ENCODE measurements around the gene SLC27A2. TPM values are rescaled to one million over a fixed set of nuclear protein-coding genes. Genes with fewer than 3 reads are reported as not detected.

Gene SLC27A2
- total and polyA plus RNA-seq, 10 of the 15 experiments (the other 5 are each of a cell fraction or from before 2014, with no cell fraction given), result 0.22 to 1.2 (median 0.69) TPM; not detected in 1

DNA sequence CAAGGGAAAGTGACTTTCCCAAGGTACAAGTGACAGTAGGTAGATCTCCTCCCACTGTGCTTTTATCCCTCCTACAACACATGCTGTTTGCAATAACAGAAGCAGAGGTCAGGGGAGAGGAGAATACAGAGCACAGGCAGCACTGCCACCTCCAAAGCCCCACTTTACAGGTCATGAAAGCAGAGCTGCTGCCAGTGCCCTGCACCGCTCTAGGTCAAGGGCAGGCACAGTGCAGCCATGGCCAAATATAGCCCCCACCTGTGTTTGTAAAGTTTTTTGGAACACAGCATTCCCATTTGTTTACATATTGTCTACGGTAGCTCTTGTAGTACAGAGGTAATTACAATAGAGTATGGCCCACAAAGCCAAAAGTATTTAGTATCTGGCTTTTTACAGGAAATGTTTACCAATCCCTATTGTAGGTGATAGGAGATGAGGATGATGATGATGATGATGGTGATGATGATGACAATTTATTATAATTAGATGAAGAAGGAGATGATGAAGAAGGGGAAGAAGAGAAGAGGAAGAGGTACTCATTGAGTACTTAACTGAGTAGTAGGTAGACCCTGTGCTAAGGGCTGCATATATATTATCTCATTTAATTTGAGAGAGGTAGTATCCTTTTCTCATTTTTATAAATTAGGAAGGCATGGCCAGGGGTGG is 63.1 kb downstream of the SLC27A2 start:
- no peak overlapping the region for H3K4me2 ChIP-seq (ENCODE audit: control insufficient read depth, insufficient read depth)
- no TSS peak for BruUV-seq (replicated peaks)
- H3K4me1 ChIP-seq (ENCODE audit: control insufficient read depth, insufficient read depth, low read length), result peaks cover 8% of the 10 kb centered on the region
- POLR2A ChIA-PET, result no interaction called here
- no peaks in the 10 kb centered on the region for H3K36me3 ChIP-seq (ENCODE audit: control insufficient read depth in 2 of 2, insufficient read depth in 2 of 2, low read length in 1 of 2)
- in situ Hi-C loops (cut with MboI) (no loop called here), intact Hi-C loops (cut with micrococcal nuclease; ENCODE audit: unreplicated experiment) (no loop called here)
- H3K27ac ChIP-seq (ENCODE audit: control insufficient read depth, insufficient read depth), result no peak overlapping the region
- H2AFZ ChIP-seq (ENCODE audit: control insufficient read depth, low read depth, low read length), result no peak overlapping the region
- RAD21 ChIA-PET (ENCODE audit: unreplicated experiment), result no interaction called here
- ATAC-seq (no peak), FAIRE-seq (no peak), DNase-seq (ENCODE audit: low read depth, low spot score) (no peak)
- CTCF ChIA-PET, result no interaction called here
- TF ChIP-seq, protein P1, sequence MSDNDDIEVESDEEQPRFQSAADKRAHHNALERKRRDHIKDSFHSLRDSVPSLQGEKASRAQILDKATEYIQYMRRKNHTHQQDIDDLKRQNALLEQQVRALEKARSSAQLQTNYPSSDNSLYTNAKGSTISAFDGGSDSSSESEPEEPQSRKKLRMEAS (IDR thresholded peaks at IDR 0.05; ENCODE audit: low read depth, low read length), result no peak
- no peak for TF ChIP-seq WRNIP1 (IDR thresholded peaks at IDR 0.05; ENCODE audit: borderline replicate concordance, low read depth, low read length)
- no peak for TF ChIP-seq RFX5 (IDR thresholded peaks at IDR 0.05; ENCODE audit: low read depth, low read length)
- no peak for TF ChIP-seq RELA (IDR thresholded peaks at IDR 0.05; ENCODE audit: borderline replicate concordance, partially characterized antibody)
- TF ChIP-seq CBFB (IDR thresholded peaks at IDR 0.05; ENCODE audit: low read depth), result no peak
- TF ChIP-seq CREB1 (IDR thresholded peaks at IDR 0.05; ENCODE audit: low read depth), result no peak
- TF ChIP-seq IKZF2 (IDR thresholded peaks at IDR 0.05), result no peak
- no peaks in the 10 kb centered on the region for H4K20me1 ChIP-seq (ENCODE audit: control insufficient read depth, insufficient read depth)
- no peak overlapping the region for H3K9ac ChIP-seq (ENCODE audit: control insufficient read depth, insufficient read depth, low read length)
- WGBS (ENCODE audit: insufficient coverage, insufficient replicate concordance, low lambda C conversion rate, missing lambda C conversion rate), result 95% methylated on average over 2 of the region's 2 CpGs
- no peak overlapping the region for H3K4me3 ChIP-seq
- SMC1A ChIA-PET (ENCODE audit: uncharacterized antibody, unreplicated experiment), result no interaction called here
- no peaks in the 10 kb centered on the region for H3K27me3 ChIP-seq (replicated peaks in 1 of 2; ENCODE audit: control insufficient read depth in 2 of 2, insufficient read depth in 2 of 2, low read length in 1 of 2)
- no peaks in the 10 kb centered on the region for H3K79me2 ChIP-seq (ENCODE audit: control insufficient read depth, insufficient read depth, low read length)
- H3K9me3 ChIP-seq (replicated peaks; ENCODE audit: control insufficient read depth, insufficient read depth, low read length), result no peaks in the 10 kb centered on the region

DNA sequence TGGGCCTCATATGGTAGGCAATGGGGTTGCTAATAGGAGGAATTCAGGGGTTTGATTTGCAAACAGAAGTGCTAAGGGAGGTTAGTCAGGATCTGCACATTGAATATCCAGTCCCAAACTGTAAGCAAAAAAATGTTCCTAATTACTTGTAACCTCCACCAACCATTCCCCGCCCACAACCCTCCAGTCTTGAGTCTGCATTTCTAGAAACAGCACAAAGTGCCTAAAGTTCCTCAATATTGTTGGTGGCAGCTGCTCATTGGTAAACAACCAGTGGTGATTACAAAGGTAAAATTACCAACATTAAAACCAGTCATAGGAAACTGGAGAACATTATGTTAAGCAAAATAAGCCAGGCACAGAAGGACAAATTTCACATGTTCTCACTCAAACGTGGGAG is 64.6 kb downstream of the SLC27A2 start:
- Histone ChIP-seq H3K79me2 (ENCODE audit: control insufficient read depth, insufficient read depth, low read length) (no peaks in the 10 kb centered on the region), H3K4me3 (no peak overlapping the region), H3K27ac (ENCODE audit: control insufficient read depth, insufficient read depth) (no peak overlapping the region), H4K20me1 (ENCODE audit: control insufficient read depth, insufficient read depth) (no peaks in the 10 kb centered on the region), H3K4me1 (ENCODE audit: control insufficient read depth, insufficient read depth, low read length) (peaks cover 8% of the 10 kb centered on the region), H3K27me3 (replicated peaks in 1 of 2; ENCODE audit: control insufficient read depth in 2 of 2, insufficient read depth in 2 of 2, low read length in 1 of 2) (no peaks in the 10 kb centered on the region), H3K4me2 (ENCODE audit: control insufficient read depth, insufficient read depth) (no peak overlapping the region), H3K9me3 (replicated peaks; ENCODE audit: control insufficient read depth, insufficient read depth, low read length) (no peaks in the 10 kb centered on the region), H2AFZ (ENCODE audit: control insufficient read depth, low read depth, low read length) (no peak overlapping the region; the same call in 1 of the 2 replicates), H3K36me3 (ENCODE audit: control insufficient read depth in 2 of 2, insufficient read depth in 2 of 2, low read length in 1 of 2) (no peaks in the 10 kb centered on the region), H3K9ac (ENCODE audit: control insufficient read depth, insufficient read depth, low read length) (no peak overlapping the region)
- in situ Hi-C loops (cut with MboI), result no loop called here
- ATAC-seq (no peak), FAIRE-seq (no peak), DNase-seq (ENCODE audit: low read depth, low spot score) (no peak)
- CTCF ChIA-PET, result no interaction called here
- intact Hi-C loops (cut with micrococcal nuclease; ENCODE audit: unreplicated experiment), result no loop called here
- POLR2A ChIA-PET, result interaction anchor here (0.5 kb wide), 1 partner anchor 28 kb away, joined by 11 read pairs; no protein-coding TSS in a partner anchor
- SMC1A ChIA-PET (ENCODE audit: uncharacterized antibody, unreplicated experiment), result interaction anchor here (1.2 kb wide), 1 partner anchor 56 kb away, joined by 3 read pairs; no protein-coding TSS in a partner anchor
- RAD21 ChIA-PET (ENCODE audit: unreplicated experiment), result no interaction called here
- WGBS (ENCODE audit: insufficient coverage, insufficient replicate concordance, low lambda C conversion rate, missing lambda C conversion rate), result 69% methylated on average over 2 of the region's 2 CpGs
- BruUV-seq (replicated peaks), result no TSS peak
- TF ChIP-seq ESRRA (IDR thresholded peaks at IDR 0.05; ENCODE audit: low read length) (no peak), SMARCA5 (IDR thresholded peaks at IDR 0.05) (no peak), JUND (IDR thresholded peaks at IDR 0.05; ENCODE audit: low read depth, low read length) (no peak), RELA (IDR thresholded peaks at IDR 0.05; ENCODE audit: borderline replicate concordance, partially characterized antibody) (no peak), HDAC6 (IDR thresholded peaks at IDR 0.05; ENCODE audit: unreplicated experiment) (no peak), IKZF1 (conservative IDR thresholded peaks at IDR 0.05) (no peak), ZNF384 (IDR thresholded peaks at IDR 0.05; ENCODE audit: borderline replicate concordance, low read depth, low read length) (no peak), RFX5 (IDR thresholded peaks at IDR 0.05; ENCODE audit: low read depth, low read length) (no peak)
- TF ChIP-seq, protein P2, sequence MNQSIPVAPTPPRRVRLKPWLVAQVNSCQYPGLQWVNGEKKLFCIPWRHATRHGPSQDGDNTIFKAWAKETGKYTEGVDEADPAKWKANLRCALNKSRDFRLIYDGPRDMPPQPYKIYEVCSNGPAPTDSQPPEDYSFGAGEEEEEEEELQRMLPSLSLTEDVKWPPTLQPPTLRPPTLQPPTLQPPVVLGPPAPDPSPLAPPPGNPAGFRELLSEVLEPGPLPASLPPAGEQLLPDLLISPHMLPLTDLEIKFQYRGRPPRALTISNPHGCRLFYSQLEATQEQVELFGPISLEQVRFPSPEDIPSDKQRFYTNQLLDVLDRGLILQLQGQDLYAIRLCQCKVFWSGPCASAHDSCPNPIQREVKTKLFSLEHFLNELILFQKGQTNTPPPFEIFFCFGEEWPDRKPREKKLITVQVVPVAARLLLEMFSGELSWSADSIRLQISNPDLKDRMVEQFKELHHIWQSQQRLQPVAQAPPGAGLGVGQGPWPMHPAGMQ (IDR thresholded peaks at IDR 0.05; ENCODE audit: borderline replicate concordance), result no peak
- TF ChIP-seq, protein P3, sequence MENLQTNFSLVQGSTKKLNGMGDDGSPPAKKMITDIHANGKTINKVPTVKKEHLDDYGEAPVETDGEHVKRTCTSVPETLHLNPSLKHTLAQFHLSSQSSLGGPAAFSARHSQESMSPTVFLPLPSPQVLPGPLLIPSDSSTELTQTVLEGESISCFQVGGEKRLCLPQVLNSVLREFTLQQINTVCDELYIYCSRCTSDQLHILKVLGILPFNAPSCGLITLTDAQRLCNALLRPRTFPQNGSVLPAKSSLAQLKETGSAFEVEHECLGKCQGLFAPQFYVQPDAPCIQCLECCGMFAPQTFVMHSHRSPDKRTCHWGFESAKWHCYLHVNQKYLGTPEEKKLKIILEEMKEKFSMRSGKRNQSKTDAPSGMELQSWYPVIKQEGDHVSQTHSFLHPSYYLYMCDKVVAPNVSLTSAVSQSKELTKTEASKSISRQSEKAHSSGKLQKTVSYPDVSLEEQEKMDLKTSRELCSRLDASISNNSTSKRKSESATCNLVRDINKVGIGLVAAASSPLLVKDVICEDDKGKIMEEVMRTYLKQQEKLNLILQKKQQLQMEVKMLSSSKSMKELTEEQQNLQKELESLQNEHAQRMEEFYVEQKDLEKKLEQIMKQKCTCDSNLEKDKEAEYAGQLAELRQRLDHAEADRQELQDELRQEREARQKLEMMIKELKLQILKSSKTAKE (IDR thresholded peaks at IDR 0.05; ENCODE audit: low read depth, poor library complexity, severe bottlenecking), result no peak

Data from GM12878 (cell line).